Measurements from ENCODE around the gene CDH16. TPM values are rescaled to one million over a fixed set of nuclear protein-coding genes. Genes with fewer than 3 reads are reported as not detected.

CDH16 gene
- total and polyA plus RNA-seq, 2 of the 13 experiments (the other 11 are each of a cell fraction or from before 2014, with no cell fraction given): 2.7 to 3.9 TPM

GRCh38 chr16:66935314-66936011, 16.8 kb upstream of the CDH16 start, which contains the start of gene CES2 (continued):
- no peak for TF ChIP-seq GLI4 (CRISPR knock-in tag; IDR thresholded peaks at IDR 0.05; ENCODE audit: borderline replicate concordance)
- TF ChIP-seq IRF9 (CRISPR knock-in tag; IDR thresholded peaks at IDR 0.05; ENCODE audit: borderline replicate concordance): peak; percentile 64; the same call in 1 of the 2 replicates
- TF ChIP-seq SIX1 (CRISPR knock-in tag; IDR thresholded peaks at IDR 0.05; ENCODE audit: borderline replicate concordance): no peak
- no peak for TF ChIP-seq FOXJ3 (CRISPR knock-in tag; IDR thresholded peaks at IDR 0.05; ENCODE audit: borderline replicate concordance)
- TF ChIP-seq PRDM4 (CRISPR knock-in tag; IDR thresholded peaks at IDR 0.05; ENCODE audit: borderline replicate concordance): 0 out of 2 replicates have a peak, but pooled peaks have one; percentile 20
- TF ChIP-seq RAD51 (IDR thresholded peaks at IDR 0.05; ENCODE audit: borderline replicate concordance): no peak
- TF ChIP-seq BRF2 (CRISPR knock-in tag; IDR thresholded peaks at IDR 0.05): peak; percentile 89
- TF ChIP-seq ZNF629 (CRISPR knock-in tag; conservative IDR thresholded peaks at IDR 0.05): 0 out of 2 replicates have a peak, but pooled peaks have one; percentile 31
- TF ChIP-seq ZEB1 (IDR thresholded peaks at IDR 0.05; ENCODE audit: insufficient replicate concordance, low read depth): no peak
- no peak; the same call in 1 of the 2 replicates for TF ChIP-seq ZNF891 (CRISPR knock-in tag; IDR thresholded peaks at IDR 0.05)
- no peak for TF ChIP-seq ZSCAN29 (CRISPR knock-in tag; conservative IDR thresholded peaks at IDR 0.05)
- TF ChIP-seq ZNF512 (CRISPR knock-in tag; IDR thresholded peaks at IDR 0.05): peak; percentile 38; the same call in 1 of the 2 replicates
- peak; percentile 90 for TF ChIP-seq PHF21A (CRISPR knock-in tag; IDR thresholded peaks at IDR 0.05)
- no peak for TF ChIP-seq STAT6 (CRISPR knock-in tag; IDR thresholded peaks at IDR 0.05; ENCODE audit: borderline replicate concordance)
- TF ChIP-seq ZNF768 (CRISPR knock-in tag; IDR thresholded peaks at IDR 0.05): peak; percentile 91

Measured in HepG2 (cell line).